ENCODE measurements around the gene AP3B2. TPM values are rescaled to one million over a fixed set of nuclear protein-coding genes. Genes with fewer than 3 reads are reported as not detected.
"Not testable (repeated sequence)": the region's sequence is repeated elsewhere in the genome, so short reads cannot be mapped to it uniquely, and the experiment has no call there.

The AP3B2 gene
- total and polyA plus RNA-seq, 2 experiments from 2014 or later: 0.86 to 2.0 TPM

- Histone ChIP-seq H3K9ac (peak within 1 kb of the TSS; percentile 46), H3K4me2 (ENCODE audit: unreplicated experiment) (peak within 1 kb of the TSS; percentile 64), H3K9me2 (ENCODE audit: insufficient read depth) (no peaks in the 10 kb centered on the region), H3K36me3 (ENCODE audit: low read depth) (no peaks in the 10 kb centered on the region), H3K27me3 (replicated peaks; ENCODE audit: insufficient read depth) (peaks cover 4% of the 10 kb centered on the region; the same call in 1 of the 2 replicates), H3F3A (ENCODE audit: insufficient read depth) (peaks cover 8% of the 10 kb centered on the region; the same call in 1 of the 2 replicates), H3K4me3 (peak within 1 kb of the TSS; percentile 68), H2AFZ (peak within 1 kb of the TSS; percentile 80), H3K4me1 (ENCODE audit: insufficient read depth) (no peaks in the 10 kb centered on the region), H3K79me2 (ENCODE audit: insufficient read depth) (no peaks in the 10 kb centered on the region), H4K20me1 (ENCODE audit: insufficient read depth) (no peaks in the 10 kb centered on the region), H3K9me3 (ENCODE audit: low read depth) (no peaks in the 10 kb centered on the region), H3K27ac (no peak within 1 kb of the TSS)
- peak; percentile 81 for DNase-seq
- no peak for TF ChIP-seq EZH2 (IDR thresholded peaks at IDR 0.05; ENCODE audit: insufficient read depth, poor library complexity, severe bottlenecking)
- TF ChIP-seq EZH2phosphoT487 (IDR thresholded peaks at IDR 0.05; ENCODE audit: insufficient read depth, low read depth): no peak
- WGBS, 2 experiments (ENCODE audit: low coverage in 1 of 2, low lambda C conversion rate in 2 of 2, missing lambda C conversion rate in 2 of 2): 3% methylated on average over 60 to 68 of the region's 96 CpGs
- in situ Hi-C loops (cut with MboI): no loop called here
Measured at GRCh38 chr15:82647045-82647834, 62.4 kb downstream of the AP3B2 start, which contains the start of gene CPEB1. Gene CPEB1 (minus strand): TSS chr15:82647363. CDS start chr15:82628459, 18,904 bp downstream.

- H3K79me2 ChIP-seq (ENCODE audit: insufficient read depth): no peaks in the 10 kb centered on the region
- in situ Hi-C loops (cut with MboI): no loop called here
- H3F3A ChIP-seq (ENCODE audit: insufficient read depth): peaks cover 8% of the 10 kb centered on the region; the same call in 1 of the 2 replicates
- TF ChIP-seq EZH2phosphoT487 (IDR thresholded peaks at IDR 0.05; ENCODE audit: insufficient read depth, low read depth) (0 out of 2 replicates have a peak, but pooled peaks have one; percentile 24), EZH2 (IDR thresholded peaks at IDR 0.05; ENCODE audit: insufficient read depth, poor library complexity, severe bottlenecking) (no peak)
- no peak overlapping the region for H3K27ac ChIP-seq
- H3K9me2 ChIP-seq (ENCODE audit: insufficient read depth): no peaks in the 10 kb centered on the region
- peak overlapping the region; percentile 64 for H3K4me2 ChIP-seq (ENCODE audit: unreplicated experiment)
- peak; percentile 25 for DNase-seq
- no peaks in the 10 kb centered on the region for H3K36me3 ChIP-seq (ENCODE audit: low read depth)
- H3K9ac ChIP-seq: no peak overlapping the region
- H3K4me1 ChIP-seq (ENCODE audit: insufficient read depth): no peaks in the 10 kb centered on the region
- H3K9me3 ChIP-seq (ENCODE audit: low read depth): no peaks in the 10 kb centered on the region
- peak overlapping the region; percentile 68 for H3K4me3 ChIP-seq
- peak overlapping the region; percentile 80 for H2AFZ ChIP-seq
- 11 to 12% methylated on average over 45 to 54 of the region's 56 CpGs for WGBS, 2 experiments (ENCODE audit: low coverage in 1 of 2, low lambda C conversion rate in 2 of 2, missing lambda C conversion rate in 2 of 2)
- peaks cover 4% of the 10 kb centered on the region; the same call in 1 of the 2 replicates for H3K27me3 ChIP-seq (replicated peaks; ENCODE audit: insufficient read depth)
- H4K20me1 ChIP-seq (ENCODE audit: insufficient read depth): no peaks in the 10 kb centered on the region
Measured at GRCh38 chr15:82646250-82647044, 63.2 kb downstream of the AP3B2 start.

GRCh38 chr15:82644967-82645852, 64.5 kb downstream of the AP3B2 start:
- 88% methylated on average over 33 to 34 of the region's 34 CpGs for WGBS, 2 experiments (ENCODE audit: low coverage in 1 of 2, low lambda C conversion rate in 2 of 2, missing lambda C conversion rate in 2 of 2)
- H3K9me3 ChIP-seq (ENCODE audit: low read depth); H3K9me2 ChIP-seq (ENCODE audit: insufficient read depth); H3K36me3 ChIP-seq (ENCODE audit: low read depth); H3K27ac ChIP-seq; H3K79me2 ChIP-seq (ENCODE audit: insufficient read depth); H3K4me2 ChIP-seq (ENCODE audit: unreplicated experiment); H3K27me3 ChIP-seq (replicated peaks; ENCODE audit: insufficient read depth); H4K20me1 ChIP-seq (ENCODE audit: insufficient read depth); H3K4me1 ChIP-seq (ENCODE audit: insufficient read depth); H3F3A ChIP-seq (ENCODE audit: insufficient read depth); in situ Hi-C loops (cut with MboI); H3K9ac ChIP-seq; H2AFZ ChIP-seq; DNase-seq; H3K4me3 ChIP-seq: not testable (repeated sequence)

- WGBS, 2 experiments (ENCODE audit: low coverage in 1 of 2, low lambda C conversion rate in 2 of 2, missing lambda C conversion rate in 2 of 2): 80 to 94% methylated on average over 3 of the region's 3 CpGs
- Histone ChIP-seq H3K4me3 (no peak overlapping the region), H3K9ac (no peak overlapping the region), H3F3A (ENCODE audit: insufficient read depth) (peaks cover 5% of the 10 kb centered on the region; the same call in 1 of the 2 replicates), H3K9me3 (ENCODE audit: low read depth) (no peaks in the 10 kb centered on the region), H3K27ac (no peak overlapping the region), H2AFZ (no peak overlapping the region), H3K36me3 (ENCODE audit: low read depth) (no peaks in the 10 kb centered on the region), H3K27me3 (replicated peaks; ENCODE audit: insufficient read depth) (peaks cover 10% of the 10 kb centered on the region; the same call in 1 of the 2 replicates), H3K4me2 (ENCODE audit: unreplicated experiment) (no peak overlapping the region), H4K20me1 (ENCODE audit: insufficient read depth) (no peaks in the 10 kb centered on the region), H3K4me1 (ENCODE audit: insufficient read depth) (no peaks in the 10 kb centered on the region), H3K79me2 (ENCODE audit: insufficient read depth) (no peaks in the 10 kb centered on the region), H3K9me2 (ENCODE audit: insufficient read depth) (no peaks in the 10 kb centered on the region)
- in situ Hi-C loops (cut with MboI): no loop called here
- DNase-seq: no peak
- TF ChIP-seq EZH2phosphoT487 (IDR thresholded peaks at IDR 0.05; ENCODE audit: insufficient read depth, low read depth) (no peak), EZH2 (IDR thresholded peaks at IDR 0.05; ENCODE audit: insufficient read depth, poor library complexity, severe bottlenecking) (no peak)
Measured at GRCh38 chr15:82643992-82644391, 65.7 kb downstream of the AP3B2 start.

Measured in GM23248 (cell line).